Limb (tissue), 2 donors: Measurements from ENCODE around the gene MANSC4.
A peak's percentile ranks its signal among the peaks of the same experiment; 100 is the strongest.

Source experiments
- DNase-seq, 2 donors: peaks; one replicate each; pipeline ENCODE4 v3.0.0-alpha.2; 2016; ENCODE audit errors: extremely low spot score in 2 of 2

The MANSC4 gene

DNA sequence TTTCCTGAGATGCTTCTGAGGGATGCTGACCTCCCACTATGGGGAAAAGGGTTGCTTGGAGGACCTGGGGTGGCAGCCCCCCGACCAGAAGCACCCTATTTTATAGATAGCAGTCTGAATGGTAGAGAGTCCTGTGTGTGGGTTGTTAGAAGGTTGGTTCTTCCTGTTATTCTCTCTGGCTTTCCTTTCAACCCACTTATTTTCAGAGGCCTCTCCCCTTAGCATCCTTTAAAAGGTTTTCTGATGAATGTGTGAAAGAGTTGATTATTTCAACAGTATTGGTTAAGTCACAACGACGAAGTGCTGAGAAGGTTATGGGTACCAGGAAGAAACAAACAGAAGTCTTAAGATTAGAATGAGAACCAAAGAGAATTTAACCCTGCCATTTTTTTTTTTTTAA lies 20.8 kb upstream of the MANSC4 start:
- DNase-seq = no peak

- no peak for DNase-seq
Observed at GRCh38 chr12:27797301-27798025, 17.4 kb upstream of the MANSC4 start.

DNA sequence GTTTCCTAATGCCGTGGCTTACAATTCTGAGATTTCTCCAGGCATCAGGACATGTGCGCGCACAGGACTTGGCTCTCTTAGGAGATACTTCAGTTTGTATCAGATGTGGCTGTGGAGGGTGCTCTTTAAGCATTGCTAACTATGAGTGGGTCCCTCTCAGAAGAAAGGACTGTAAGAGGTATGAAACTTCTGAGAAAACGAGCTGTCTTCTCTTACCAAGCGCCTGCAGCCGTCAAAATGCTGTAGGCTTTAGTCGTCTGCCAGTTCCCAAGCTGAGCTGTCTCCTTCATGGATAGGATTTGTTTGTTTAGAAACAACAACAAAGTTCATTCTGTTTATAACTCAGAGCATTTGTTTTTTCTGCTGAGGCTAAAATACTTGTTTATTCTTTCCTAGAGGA lies 16.1 kb upstream of the MANSC4 start:
- DNase-seq = no peak

DNA sequence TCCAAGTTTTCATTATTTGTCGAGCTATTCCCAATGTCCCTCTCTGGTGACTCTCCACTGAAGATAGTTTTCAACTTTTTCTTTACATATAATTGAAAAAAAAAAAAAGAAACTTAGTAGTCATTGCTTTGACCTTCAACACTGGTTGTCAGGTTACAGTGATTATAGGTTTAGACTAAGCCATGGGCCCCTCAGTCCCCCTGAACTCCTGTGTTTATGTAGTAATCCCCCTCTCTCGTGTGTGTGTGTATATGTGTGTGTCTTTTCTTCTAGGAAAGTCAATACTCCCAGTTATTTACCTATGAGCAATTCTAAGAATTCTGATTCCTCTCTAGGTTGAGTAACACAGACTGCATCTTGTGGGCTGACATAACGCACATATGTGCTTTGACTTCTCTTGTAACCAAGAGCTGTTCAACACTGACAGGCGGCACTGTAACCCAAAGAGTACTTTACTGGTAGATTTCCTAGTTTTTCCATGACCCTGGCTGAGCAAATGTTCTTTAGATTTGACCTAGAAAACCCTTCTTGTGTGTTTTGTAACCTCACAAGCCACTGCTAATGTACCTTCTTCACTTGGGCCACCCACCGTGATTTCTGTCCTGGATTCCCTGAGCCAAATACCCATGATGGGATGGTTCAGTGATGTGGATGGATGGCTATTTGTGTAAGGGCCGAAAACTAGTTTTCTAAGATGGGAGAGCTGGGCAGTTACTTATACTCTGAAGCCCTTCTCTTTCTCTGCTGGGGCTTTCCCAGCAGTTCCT lies 15.0 kb upstream of the MANSC4 start:
- no peak for DNase-seq

DNA sequence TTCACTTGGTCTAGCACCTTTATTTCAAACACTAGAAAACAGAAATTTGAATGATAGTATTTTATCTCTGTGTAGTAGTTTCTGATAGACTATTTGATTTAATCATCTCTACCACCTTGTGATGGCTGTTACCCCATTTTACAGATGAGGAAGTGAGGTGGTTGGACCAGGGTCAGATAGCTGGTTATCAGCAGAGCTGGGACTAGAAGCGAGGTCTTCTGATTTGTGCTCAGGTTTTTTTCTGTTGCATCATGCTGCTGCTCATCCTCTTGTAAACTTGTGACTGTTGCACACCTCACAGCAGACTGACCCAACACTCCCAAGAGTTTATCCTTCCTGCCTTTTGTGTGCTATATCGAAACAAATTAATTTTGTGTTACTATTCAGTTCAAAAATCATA lies 10.1 kb upstream of the MANSC4 start:
- no peak for DNase-seq

- no peak for DNase-seq
Observed at GRCh38 chr12:27787559-27787958, 7.5 kb upstream of the MANSC4 start.

DNA sequence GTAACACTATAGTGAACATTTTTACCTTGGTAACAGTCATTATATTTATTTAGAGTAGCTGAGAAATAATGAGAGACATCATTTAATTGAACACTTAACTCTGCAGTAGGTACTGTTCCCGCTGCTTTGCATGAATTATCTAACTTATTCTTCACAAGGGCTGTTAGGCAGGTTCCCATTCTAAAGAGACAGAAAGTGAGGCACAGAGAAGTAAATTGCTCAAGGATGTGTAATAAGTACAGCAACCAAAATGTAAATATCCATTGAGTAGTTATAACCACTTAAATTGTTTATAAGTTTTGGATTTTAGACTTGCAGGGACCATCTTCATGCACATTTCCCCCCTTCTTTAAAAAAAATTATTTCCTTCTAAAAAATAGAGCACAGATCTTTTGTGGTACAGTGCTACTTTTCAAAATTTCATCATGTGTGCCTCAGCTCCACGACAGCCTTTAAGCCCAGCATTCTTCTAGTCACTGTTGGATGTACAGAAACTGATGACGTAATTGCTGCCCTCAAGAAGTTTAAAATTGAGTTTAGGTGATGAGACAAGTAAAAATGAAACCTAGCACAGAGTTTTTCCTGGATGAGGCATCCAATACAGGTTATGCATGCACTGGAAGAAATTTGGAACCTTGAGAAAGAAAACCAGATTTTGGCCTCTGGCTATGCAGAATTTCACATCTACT lies 6.0 kb upstream of the MANSC4 start:
- no peak for DNase-seq

DNA sequence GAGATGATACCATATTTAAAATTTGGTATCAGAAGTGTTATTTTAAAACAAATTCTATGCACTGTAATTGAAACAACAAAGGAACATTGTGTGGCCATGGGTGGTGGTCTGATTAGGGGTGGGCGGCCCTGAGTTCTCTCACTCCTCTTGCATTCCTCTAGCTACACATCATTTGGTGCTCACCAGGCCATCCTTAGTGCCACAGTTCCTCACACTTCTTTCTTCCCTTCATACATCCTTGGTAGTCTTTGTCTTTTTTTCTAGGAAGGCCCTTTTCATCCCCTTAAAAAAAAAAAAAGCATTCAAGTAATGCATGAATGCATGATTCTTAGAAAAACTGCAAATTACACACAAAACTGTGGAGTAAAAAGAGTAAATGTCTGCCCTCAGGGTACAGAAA lies 2.4 kb upstream of the MANSC4 start:
- DNase-seq = no peak

DNA sequence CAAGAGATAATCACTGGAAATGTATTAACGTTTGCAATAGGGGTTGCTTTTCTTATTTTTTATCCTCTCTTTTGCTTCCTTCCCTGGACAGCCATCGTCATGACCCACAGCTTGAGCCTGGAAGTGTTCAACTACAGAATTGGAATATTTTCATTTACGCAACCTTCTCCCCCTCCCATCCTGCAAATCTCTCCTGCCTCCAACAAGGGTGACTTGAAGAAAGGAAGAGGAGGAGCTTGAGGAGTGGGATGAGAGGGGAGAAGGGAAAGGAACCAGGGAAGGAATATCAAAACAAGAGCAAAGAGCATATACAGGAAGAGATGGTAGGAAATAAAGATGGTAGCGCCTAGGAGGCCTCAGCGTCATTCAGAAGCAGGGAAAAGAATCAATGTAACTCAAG lies 1.6 kb upstream of the MANSC4 start:
- no peak for DNase-seq

DNA sequence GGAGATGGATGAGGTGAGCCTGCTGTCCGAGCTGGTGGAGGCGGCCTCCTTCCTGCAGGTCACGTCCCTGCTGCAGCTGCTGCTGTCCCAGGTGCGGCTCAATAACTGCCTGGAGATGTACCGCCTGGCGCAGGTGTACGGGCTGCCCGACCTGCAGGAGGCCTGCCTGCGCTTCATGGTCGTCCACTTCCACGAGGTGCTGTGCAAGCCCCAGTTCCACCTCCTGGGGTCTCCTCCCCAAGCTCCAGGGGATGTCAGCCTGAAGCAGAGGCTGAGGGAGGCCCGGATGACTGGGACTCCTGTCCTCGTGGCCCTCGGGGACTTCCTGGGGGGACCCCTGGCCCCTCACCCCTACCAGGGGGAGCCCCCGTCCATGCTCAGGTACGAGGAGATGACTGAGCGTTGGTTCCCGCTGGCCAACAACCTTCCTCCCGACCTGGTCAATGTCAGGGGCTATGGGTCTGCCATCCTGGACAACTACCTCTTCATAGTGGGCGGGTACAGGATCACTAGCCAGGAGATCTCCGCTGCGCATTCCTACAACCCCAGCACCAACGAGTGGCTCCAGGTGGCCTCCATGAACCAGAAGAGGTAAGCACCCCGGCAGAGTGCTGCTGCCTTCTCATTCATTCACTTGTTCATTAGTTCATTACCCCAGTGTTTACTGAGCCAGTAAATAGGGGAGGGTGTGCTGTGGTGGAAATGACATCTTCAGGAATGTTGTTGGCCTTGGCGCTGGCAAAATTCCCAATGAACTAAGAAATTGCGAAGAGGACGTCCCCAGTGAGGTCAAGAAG lies 774 bp upstream of the MANSC4 start:
- DNase-seq = no peak

GRCh38 chr12:27779416-27779919 lies 568 bp downstream of the MANSC4 start:
- peak in 1 of 2 donors; percentile 39 for DNase-seq

GRCh38 chr12:27778206-27778605 lies 1.8 kb downstream of the MANSC4 start:
- DNase-seq = no peak

- DNase-seq = no peak
Observed at GRCh38 chr12:27777141-27777540, 2.9 kb downstream of the MANSC4 start.

DNA sequence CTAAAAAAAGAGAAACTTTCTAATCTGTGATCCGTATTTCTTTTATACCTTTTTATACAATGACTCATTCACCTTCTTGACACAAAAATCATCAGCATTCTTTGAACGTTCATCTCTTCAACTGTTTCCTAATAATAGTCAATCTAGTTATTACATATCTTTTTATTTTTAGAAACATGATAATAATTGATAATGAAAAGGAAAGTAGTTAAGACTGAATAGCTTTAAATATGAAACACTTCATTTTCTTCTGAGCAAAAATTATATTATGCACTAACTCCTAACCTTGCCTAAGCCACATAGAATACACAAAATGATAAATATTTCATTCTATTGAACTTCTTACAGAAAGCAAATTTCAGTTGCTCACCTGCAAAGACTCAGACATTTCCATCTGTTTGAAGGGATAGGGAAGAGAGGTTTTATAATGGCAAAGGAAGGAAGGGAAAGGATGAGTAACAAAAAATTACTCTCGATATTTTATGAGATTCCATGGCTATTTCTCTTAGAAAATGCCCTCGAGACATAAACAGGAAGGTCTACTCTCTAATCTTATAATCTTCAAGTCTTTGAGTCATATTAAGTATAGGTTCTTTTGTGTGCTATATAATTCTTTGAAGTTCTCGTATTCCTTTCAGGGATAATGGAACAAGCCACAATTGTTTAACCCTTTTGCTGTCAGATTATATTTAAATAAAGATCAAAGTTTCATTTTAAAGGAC lies 7.5 kb downstream of the MANSC4 start:
- DNase-seq = no peak

DNA sequence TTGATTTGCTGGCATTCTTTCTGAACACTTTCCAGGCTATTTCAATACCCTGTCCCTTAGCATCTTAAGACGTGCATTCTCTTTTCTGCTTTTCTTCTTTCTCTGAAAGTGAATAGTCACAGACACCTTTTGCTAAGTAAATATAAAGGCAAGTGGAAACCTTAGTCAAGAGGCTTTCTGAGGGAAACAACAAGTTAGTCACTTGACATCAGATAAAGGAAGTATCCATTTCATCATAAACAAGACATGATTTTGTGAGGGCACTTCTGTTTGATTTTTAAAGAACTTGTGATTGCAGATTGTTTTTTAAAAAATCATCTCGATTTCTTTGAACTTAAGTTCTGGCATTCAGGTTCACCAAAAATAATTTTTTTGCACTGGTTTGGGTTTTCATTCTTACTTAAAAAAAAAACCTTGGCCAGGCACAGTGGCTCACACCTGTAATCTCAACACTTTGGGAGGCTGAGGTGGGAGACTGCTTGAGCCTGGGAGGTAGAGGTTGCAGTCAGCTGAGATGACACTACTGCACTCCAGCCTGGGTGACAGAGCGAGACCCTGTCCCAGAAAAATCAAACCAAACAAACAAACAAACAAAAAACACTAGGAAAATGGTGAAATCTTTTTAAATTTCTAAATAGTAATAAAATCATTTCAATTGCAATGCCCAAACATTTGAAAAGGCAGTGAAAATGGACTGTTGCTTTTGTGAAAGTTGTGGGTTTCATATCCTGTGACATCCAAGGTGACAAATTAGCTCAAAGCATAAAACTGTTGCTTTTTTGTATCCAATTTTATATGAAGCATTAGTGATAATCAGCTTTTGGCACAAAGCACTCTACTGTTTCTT lies 8.3 kb downstream of the MANSC4 start:
- no peak for DNase-seq

- no peak for DNase-seq
Observed at GRCh38 chr12:27769142-27769673, 10.8 kb downstream of the MANSC4 start.

- DNase-seq = no peak
Observed at GRCh38 chr12:27766587-27766986, 13.4 kb downstream of the MANSC4 start.

- DNase-seq = no peak
Observed at GRCh38 chr12:27762757-27763156, 17.3 kb downstream of the MANSC4 start.

GRCh38 chr12:27756670-27757195 lies 23.3 kb downstream of the MANSC4 start:
- no peak for DNase-seq
